GM18870 (cell line): ENCODE measurements around the gene FAM234B.
"Not testable (repeated sequence)": the region's sequence is repeated elsewhere in the genome, so short reads cannot be mapped to it uniquely, and the experiment has no call there.

Experiments
- ATAC-seq: cut with Tn5 transposase; IDR thresholded peaks from one replicate; pipeline ENCODE4 v1.9.1; 2021; ENCODE audit warnings: moderate library complexity; ENCODE audit not compliant: unreplicated experiment

The FAM234B gene

GRCh38 chr12:13053617-13054016 lies 9.4 kb downstream of the FAM234B start:
- ATAC-seq = not testable (repeated sequence)

GRCh38 chr12:13060581-13060980 lies 16.4 kb downstream of the FAM234B start:
- ATAC-seq = no peak

- ATAC-seq = no peak
Observed at GRCh38 chr12:13061377-13061776, 17.2 kb downstream of the FAM234B start.

GRCh38 chr12:13062669-13063068 lies 18.5 kb downstream of the FAM234B start:
- ATAC-seq = no peak

GRCh38 chr12:13066014-13066413 lies 21.8 kb downstream of the FAM234B start:
- ATAC-seq = no peak

GRCh38 chr12:13066459-13066858 lies 22.3 kb downstream of the FAM234B start:
- ATAC-seq = no peak

GRCh38 chr12:13067322-13067721 lies 23.1 kb downstream of the FAM234B start:
- no peak for ATAC-seq

GRCh38 chr12:13069380-13069779 lies 25.2 kb downstream of the FAM234B start:
- no peak for ATAC-seq

GRCh38 chr12:13071305-13072280 lies 27.4 kb downstream of the FAM234B start:
- ATAC-seq = no peak

- ATAC-seq = no peak
Observed at GRCh38 chr12:13073173-13073572, 29.0 kb downstream of the FAM234B start.

- no peak for ATAC-seq
Observed at GRCh38 chr12:13074396-13075117, 30.4 kb downstream of the FAM234B start.

- ATAC-seq = no peak
Observed at GRCh38 chr12:13075118-13075480, 30.9 kb downstream of the FAM234B start.

- no peak for ATAC-seq
Observed at GRCh38 chr12:13075786-13076570, 31.8 kb downstream of the FAM234B start.

GRCh38 chr12:13079440-13079906 lies 35.3 kb downstream of the FAM234B start:
- no peak for ATAC-seq

GRCh38 chr12:13080266-13080665 lies 36.1 kb downstream of the FAM234B start:
- ATAC-seq = no peak

- ATAC-seq = no peak
Observed at GRCh38 chr12:13082861-13083260, 38.7 kb downstream of the FAM234B start.

- not testable (repeated sequence) for ATAC-seq
Observed at GRCh38 chr12:13083638-13084037, 39.5 kb downstream of the FAM234B start.

- ATAC-seq = no peak
Observed at GRCh38 chr12:13084898-13085640, 40.9 kb downstream of the FAM234B start.

- ATAC-seq = no peak
Observed at GRCh38 chr12:13085968-13086686, 41.9 kb downstream of the FAM234B start.

- no peak for ATAC-seq
Observed at GRCh38 chr12:13087766-13088165, 43.6 kb downstream of the FAM234B start.
